Right atrium auricular region (tissue), 2 donors: ENCODE results near the gene HOXA9. TPM values are rescaled to one million over a fixed set of nuclear protein-coding genes. Genes with fewer than 3 reads are reported as not detected.

ENCODE experiments used
- DNase-seq: peaks from one replicate; pipeline ENCODE4 v3.0.0-alpha.2; 2019; ENCODE audit warnings: low spot score
- H3K27ac ChIP-seq, 2 donors: fragments of 200-600 bp; sonication (generic); 1 replicate in 1 of 2; 2 replicates in 1 of 2; pipeline ENCODE4 v1.5.1; 2016 to 2019
- H3K27me3 ChIP-seq, 2 donors: fragments of 200-600 bp; sonication (generic); one replicate each; pipeline versions ENCODE4 v1.5.1 to v1.6.0; 2017 to 2019
- H3K36me3 ChIP-seq: fragments of 200-600 bp; sonication (generic); one replicate; pipeline ENCODE4 v1.5.1; 2016
- H3K4me1 ChIP-seq, 2 donors: fragments of 200-600 bp; sonication (generic); one replicate each; pipeline versions ENCODE4 v1.5.1 to v1.6.0; 2017 to 2019
- H3K4me3 ChIP-seq, 2 donors: fragments of 200-600 bp; sonication (generic); 1 replicate in 1 of 2; 2 replicates in 1 of 2; pipeline ENCODE4 v1.5.1; 2017 to 2019; ENCODE audit warnings: mild to moderate bottlenecking in 1 of 2, moderate library complexity in 1 of 2
- H3K9me3 ChIP-seq, 2 donors: fragments of 200-600 bp; sonication (generic); one replicate each; pipeline ENCODE4 v1.5.1; 2019
- CTCF ChIP-seq, 2 donors: fragments of 200-600 bp; sonication (generic); IDR thresholded peaks; one replicate each; pipeline ENCODE4 v1.5.1; 2019; ENCODE audit warnings: antibody characterized with exemption in 2 of 2
- total RNA-seq, 2 donors: library from RNA; depleted of rRNA; stranded (reverse); fragments of >200 nt; gene quantifications; one replicate each; pipeline ENCODE4 v1.1.0, GENCODE V29; 2016

The HOXA9 gene
- not detected for total RNA-seq

DNA sequence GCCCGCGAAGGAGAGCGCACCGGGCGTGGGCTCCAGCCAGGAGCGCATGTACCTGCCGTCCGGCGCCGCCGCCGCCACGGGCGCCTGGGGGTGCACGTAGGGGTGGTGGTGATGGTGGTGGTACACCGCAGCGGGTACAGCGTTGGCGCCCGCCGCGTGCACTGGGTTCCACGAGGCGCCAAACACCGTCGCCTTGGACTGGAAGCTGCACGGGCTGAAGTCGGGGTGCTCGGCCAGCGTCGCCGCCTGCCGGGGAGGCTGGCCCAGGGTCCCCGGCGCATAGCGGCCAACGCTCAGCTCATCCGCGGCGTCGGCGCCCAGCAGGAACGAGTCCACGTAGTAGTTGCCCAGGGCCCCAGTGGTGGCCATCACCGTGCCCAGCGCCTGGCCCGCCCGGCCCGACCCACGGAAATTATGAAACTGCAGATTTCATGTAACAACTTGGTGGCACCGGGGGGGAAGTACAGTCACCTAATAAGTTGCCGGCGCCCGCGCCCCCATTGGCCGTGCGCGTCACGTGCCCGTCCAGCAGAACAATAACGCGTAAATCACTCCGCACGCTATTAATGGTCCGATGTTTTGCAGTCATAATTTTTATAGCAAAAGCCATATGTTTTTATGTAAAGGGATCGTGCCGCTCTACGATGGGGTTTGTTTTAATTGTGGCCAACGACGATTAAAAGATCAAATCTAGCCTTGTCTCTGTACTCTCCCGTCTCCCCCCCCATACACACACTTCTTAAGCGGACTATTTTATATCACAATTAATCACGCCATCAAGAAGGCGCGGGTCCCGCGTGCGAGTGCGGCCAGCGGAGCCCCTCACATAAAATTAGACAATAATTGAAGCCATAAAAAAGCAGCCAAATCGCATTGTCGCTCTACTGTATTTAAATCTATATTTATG lies at the start of gene HOXA9:
TSS of gene HOXA9 (minus strand) at position 449 of the 907 bp plus-strand sequence. CDS start at position 369, 80 bp downstream.
- Histone ChIP-seq H3K36me3 (no peaks in the 10 kb centered on the region), H3K9me3 (no peaks in the 10 kb centered on the region), H3K4me3 (peak within 1 kb of the TSS in 1 of 2 donors; percentile 26), H3K4me1 (peaks cover 0 to 56% of the 10 kb centered on the region in 2 donors), H3K27me3 (peaks cover 65 to 90% of the 10 kb centered on the region in 2 donors), H3K27ac (no peak within 1 kb of the TSS)
- DNase-seq: no peak
- no peak for TF ChIP-seq CTCF (IDR thresholded peaks at IDR 0.05)

GRCh38 chr7:27214239-27214950 lies 49.1 kb upstream of the HOXA9 start:
- H3K27me3 ChIP-seq: peaks cover 15 to 32% of the 10 kb centered on the region in 2 donors
- no peak overlapping the region for H3K27ac ChIP-seq
- no peak for TF ChIP-seq CTCF (IDR thresholded peaks at IDR 0.05)

GRCh38 chr7:27213433-27214238 lies 48.3 kb upstream of the HOXA9 start:
- peaks cover 15 to 36% of the 10 kb centered on the region in 2 donors for H3K27me3 ChIP-seq
- no peaks in the 10 kb centered on the region for H3K9me3 ChIP-seq
- no peaks in the 10 kb centered on the region for H3K36me3 ChIP-seq
- no peak for TF ChIP-seq CTCF (IDR thresholded peaks at IDR 0.05)
- no peak overlapping the region for H3K4me3 ChIP-seq
- no peak overlapping the region for H3K27ac ChIP-seq
- peaks cover 0 to 15% of the 10 kb centered on the region in 2 donors for H3K4me1 ChIP-seq
- DNase-seq: peak; percentile 43

More at GRCh38 chr7:27214239-27214950, 49.1 kb upstream of the HOXA9 start:
- H3K4me1 ChIP-seq: peaks cover 0 to 15% of the 10 kb centered on the region in 2 donors
- no peaks in the 10 kb centered on the region for H3K36me3 ChIP-seq
- H3K4me3 ChIP-seq: no peak overlapping the region
- peak; percentile 43 for DNase-seq
- H3K9me3 ChIP-seq: no peaks in the 10 kb centered on the region

GRCh38 chr7:27212497-27213432 lies 47.4 kb upstream of the HOXA9 start:
- peaks cover 15 to 36% of the 10 kb centered on the region in 2 donors for H3K27me3 ChIP-seq
- no peaks in the 10 kb centered on the region for H3K9me3 ChIP-seq
- no peak overlapping the region for H3K27ac ChIP-seq
- no peaks in the 10 kb centered on the region for H3K36me3 ChIP-seq
- H3K4me1 ChIP-seq: peaks cover 0 to 15% of the 10 kb centered on the region in 2 donors
- no peak overlapping the region for H3K4me3 ChIP-seq
- TF ChIP-seq CTCF (IDR thresholded peaks at IDR 0.05): no peak
- DNase-seq: no peak
